SK-N-SH (cell line): Measurements from ENCODE around the gene SOX18. TPM values are rescaled to one million over a fixed set of nuclear protein-coding genes. Genes with fewer than 3 reads are reported as not detected.

Experiments
- CTCF ChIA-PET: fragments of 300-600, 350-600 bp; formaldehyde crosslinking; extraction: SDS; loops from one replicate; lab custom pipeline; 2021; lab: Yijun Ruan, JAX
- POLR2A ChIA-PET: fragments of 350-600 bp; sonication (Branson Sonifier 250); formaldehyde crosslinking; extraction: SDS; loops from one replicate; lab custom pipeline; 2020; ENCODE audit warnings: antibody characterized with exemption, inconsistent platforms; lab: Yijun Ruan, JAX
- DNase-seq: peaks from one replicate; pipeline ENCODE4 v3.0.0; 2012
- H2AFZ ChIP-seq: fragments of 200-600 bp; sonication (generic); 2 replicates; pipeline ENCODE4 v1.8.1; 2016; ENCODE audit warnings: antibody characterized with exemption, mild to moderate bottlenecking, low read depth
- H3F3A ChIP-seq: fragments of 200-600 bp; sonication (generic); replicated peaks from 2 replicates; pipeline ENCODE3; 2016; ENCODE audit warnings: antibody characterized with exemption, mild to moderate bottlenecking; ENCODE audit not compliant: insufficient read depth
- H3K27ac ChIP-seq, 2 experiments: fragments of 200-500 bp in 1 of 2; fragments of 200-600 bp in 1 of 2; sonication (Bioruptor generic) in 1 of 2; sonication (generic), shearing (Covaris generic) in 1 of 2; 2 replicates each; pipeline versions ENCODE4 v1.5.1 to v1.6.1; 2014 to 2016; ENCODE audit warnings: low read depth in 2 of 2, inconsistent platforms in 1 of 2, low read length in 1 of 2, mild to moderate bottlenecking in 1 of 2, mixed read lengths in 1 of 2
- H3K27me3 ChIP-seq: fragments of 200-600 bp; sonication (generic), shearing (Covaris generic); 2 replicates; pipeline ENCODE4 v1.6.1; 2016; ENCODE audit warnings: mixed run types; ENCODE audit not compliant: insufficient read depth
- H3K36me3 ChIP-seq, 2 experiments: fragments of 200-500 bp in 1 of 2; fragments of 200-600 bp in 1 of 2; sonication (Bioruptor generic) in 1 of 2; sonication (generic) in 1 of 2; replicated peaks in 1 of 2; 2 replicates each; pipeline versions ENCODE3 to v1.5.1; 2014 to 2016; ENCODE audit warnings: low read length in 1 of 2, mild to moderate bottlenecking in 1 of 2; ENCODE audit not compliant: insufficient read depth in 2 of 2, control insufficient read depth in 1 of 2
- H3K4me1 ChIP-seq, 2 experiments: fragments of 200-500 bp in 1 of 2; fragments of 200-600 bp in 1 of 2; sonication (Bioruptor generic) in 1 of 2; sonication (generic), shearing (Covaris generic) in 1 of 2; 2 replicates each; pipeline versions ENCODE4 v1.5.1 to v1.6.1; 2014 to 2016; ENCODE audit warnings: low read depth in 1 of 2, low read length in 1 of 2, mixed run types in 1 of 2; ENCODE audit not compliant: insufficient read depth in 2 of 2, control insufficient read depth in 1 of 2
- H3K4me2 ChIP-seq: fragments of 200-600 bp; sonication (generic), shearing (Covaris generic); 2 replicates; pipeline ENCODE4 v1.6.1; 2017; ENCODE audit warnings: mixed run types
- H3K4me3 ChIP-seq, 2 experiments: fragments of 200-500 bp in 1 of 2; fragments of 200-600 bp in 1 of 2; sonication (Bioruptor generic) in 1 of 2; sonication (generic), shearing (Covaris generic) in 1 of 2; 2 replicates each; pipeline versions ENCODE4 v1.5.1 to v1.8.1; 2014 to 2016; ENCODE audit warnings: low read depth in 2 of 2, inconsistent platforms in 1 of 2, low read length in 1 of 2, mild to moderate bottlenecking in 1 of 2, mixed read lengths in 1 of 2, moderate library complexity in 1 of 2
- H3K79me2 ChIP-seq: fragments of 200-600 bp; sonication (generic); 2 replicates; pipeline ENCODE4 v1.8.1; 2017; ENCODE audit warnings: mild to moderate bottlenecking; ENCODE audit not compliant: insufficient read depth
- H3K9ac ChIP-seq: fragments of 200-600 bp; sonication (generic); 2 replicates; pipeline ENCODE4 v1.6.1; 2017; ENCODE audit warnings: mixed run types
- H3K9me2 ChIP-seq: fragments of 200-600 bp; sonication (generic); 2 replicates; pipeline ENCODE4 v1.6.1; 2017; ENCODE audit warnings: mixed run types
- H3K9me3 ChIP-seq: fragments of 200-600 bp; sonication (generic); 2 replicates; pipeline ENCODE4 v1.6.1; 2017; ENCODE audit warnings: mixed run types, mild to moderate bottlenecking, moderate library complexity
- H4K20me1 ChIP-seq: fragments of 200-600 bp; sonication (generic); 2 replicates; pipeline ENCODE4 v1.6.1; 2017; ENCODE audit warnings: mild to moderate bottlenecking, mixed run types; ENCODE audit not compliant: insufficient read depth
- EP300 ChIP-seq, 2 experiments: IDR thresholded peaks; 2 replicates each; pipeline versions ENCODE4 v1.4.0 to v1.6.1; 2012; ENCODE audit warnings: borderline replicate concordance in 1 of 2, low read depth in 1 of 2, low read length in 1 of 2
- EZH2phosphoT487 ChIP-seq: fragments of 200-600 bp; sonication (generic); IDR thresholded peaks from 2 replicates; pipeline ENCODE4 v1.6.1; 2017; ENCODE audit warnings: low read depth, mixed run types, mild to moderate bottlenecking, antibody characterized with exemption, moderate library complexity, borderline replicate concordance
- GABPA ChIP-seq: IDR thresholded peaks from 2 replicates; pipeline ENCODE4 v1.4.0; 2012; ENCODE audit warnings: low read depth, mild to moderate bottlenecking
- MAX ChIP-seq: IDR thresholded peaks from 2 replicates; pipeline ENCODE4 v1.4.0; 2012; ENCODE audit warnings: low read depth
- MEF2A ChIP-seq: IDR thresholded peaks from 2 replicates; pipeline ENCODE4 v1.4.0; 2012; ENCODE audit warnings: low read depth, borderline replicate concordance
- MXI1 ChIP-seq: IDR thresholded peaks from 2 replicates; pipeline ENCODE4 v1.6.1; 2012; ENCODE audit warnings: mild to moderate bottlenecking, low read depth, low read length, improper control_type of control experiment
- NFIC ChIP-seq: IDR thresholded peaks from 2 replicates; pipeline ENCODE4 v1.4.0; 2012; ENCODE audit warnings: borderline replicate concordance
- RAD21 ChIP-seq: IDR thresholded peaks from 2 replicates; pipeline ENCODE4 v1.6.1; 2012; ENCODE audit warnings: mild to moderate bottlenecking, low read length
- RCOR1 ChIP-seq: fragments of 150-350 bp; IDR thresholded peaks from 2 replicates; pipeline ENCODE4 v1.6.1; 2017; ENCODE audit warnings: antibody characterized with exemption, low read length
- RXRA ChIP-seq: IDR thresholded peaks from 2 replicates; pipeline ENCODE4 v1.4.0; 2012; ENCODE audit warnings: low read depth, mild to moderate bottlenecking, borderline replicate concordance
- SIN3A ChIP-seq: IDR thresholded peaks from 2 replicates; pipeline ENCODE4 v1.6.1; 2012; ENCODE audit warnings: low read depth, mild to moderate bottlenecking, low read length, moderate library complexity, borderline replicate concordance
- TAF1 ChIP-seq: IDR thresholded peaks from 2 replicates; pipeline ENCODE4 v1.6.1; 2012; ENCODE audit warnings: low read depth, mild to moderate bottlenecking, low read length, moderate library complexity, borderline replicate concordance
- TCF12 ChIP-seq: IDR thresholded peaks from 2 replicates; pipeline ENCODE4 v1.4.0; 2012
- whole genome bisulfite sequencing: methylation state at CpG from one replicate; pipeline ENCODE4 v1.1.6; 2017; ENCODE audit warnings: low lambda C conversion rate; 5-methylcytosine and 5-hydroxymethylcytosine counted together
- polyA plus RNA-seq, 3 experiments: library from polyadenylated mRNA; depleted of rRNA; stranded (reverse); fragments of >200 nt; gene quantifications; 2 replicates each; pipeline ENCODE4 v1.2.3, GENCODE V29; 2012

The SOX18 gene
- polyA plus RNA-seq, 1 of the 3 experiments (the other 2 are of a cell fraction): not detected

GRCh38 chr20:64006902-64007301, 42.5 kb downstream of the SOX18 start:
- Histone ChIP-seq H3K4me2 (no peak overlapping the region), H3K4me1 (no peaks in the 10 kb centered on the region), H3K9me3 (no peaks in the 10 kb centered on the region), H3K9me2 (no peaks in the 10 kb centered on the region), H3K27ac (no peak overlapping the region), H3K27me3 (no peaks in the 10 kb centered on the region), H3K36me3 (peaks cover 48 to 53% of the 10 kb centered on the region in 2 experiments), H4K20me1 (peaks cover 5% of the 10 kb centered on the region; the same call in 1 of the 2 replicates), H3K4me3 (no peak overlapping the region), H3K79me2 (peaks cover 25% of the 10 kb centered on the region; the same call in 1 of the 2 replicates), H3K9ac (no peak overlapping the region), H3F3A (no peaks in the 10 kb centered on the region), H2AFZ (no peak overlapping the region)
- DNase-seq: no peak
- WGBS: 100% methylated on average over 3 of the region's 3 CpGs
- ChIA-PET CTCF (interaction anchor here (1.0 to 1.7 kb wide), 3 partner anchors 32 to 51 kb away, joined by 3 to 9 read pairs (median 4); no protein-coding TSS in a partner anchor), POLR2A (no interaction called here)
- TF ChIP-seq MAX: no peak
- TF ChIP-seq GABPA: no peak
- no peak for TF ChIP-seq MXI1
- TF ChIP-seq MEF2A: no peak
- no peak for TF ChIP-seq RCOR1
- TF ChIP-seq TAF1: no peak
- TF ChIP-seq SIN3A: no peak

DNA sequence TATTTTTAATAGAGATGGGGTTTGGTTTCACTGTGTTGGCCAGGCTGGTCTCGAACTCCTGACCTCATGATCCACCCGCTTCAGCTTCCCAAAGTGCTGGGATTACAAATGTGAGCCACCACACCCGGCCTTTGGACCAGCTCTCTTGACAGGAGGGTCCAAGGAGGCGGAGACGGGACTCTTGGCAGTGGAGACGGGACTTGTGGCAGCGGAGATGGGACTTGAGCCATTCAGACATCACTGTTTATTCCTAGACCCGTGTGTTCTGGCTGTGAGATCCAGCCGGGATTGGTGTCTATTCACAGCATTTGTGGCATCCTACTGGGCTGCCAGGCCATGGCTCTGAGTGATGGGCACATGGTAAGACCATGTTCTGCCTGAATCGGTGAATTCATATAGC, 42.9 kb downstream of the SOX18 start:
- no peaks in the 10 kb centered on the region for H3K27me3 ChIP-seq
- H3K79me2 ChIP-seq: peaks cover 25% of the 10 kb centered on the region; the same call in 1 of the 2 replicates
- no peak overlapping the region for H3K4me2 ChIP-seq
- H3K9ac ChIP-seq: no peak overlapping the region
- 99% methylated on average over 8 of the region's 10 CpGs for WGBS
- H3K4me1 ChIP-seq: no peaks in the 10 kb centered on the region
- H3F3A ChIP-seq: no peaks in the 10 kb centered on the region
- no peak overlapping the region for H2AFZ ChIP-seq
- CTCF ChIA-PET: interaction anchor here (1.0 to 1.7 kb wide), 3 partner anchors 33 to 51 kb away, joined by 3 to 9 read pairs (median 4); no protein-coding TSS in a partner anchor
- POLR2A ChIA-PET: no interaction called here
- no peak for DNase-seq
- no peaks in the 10 kb centered on the region for H3K9me3 ChIP-seq
- no peak overlapping the region for H3K27ac ChIP-seq
- H3K9me2 ChIP-seq: no peaks in the 10 kb centered on the region
- no peak for TF ChIP-seq MEF2A
- no peak for TF ChIP-seq TAF1
- TF ChIP-seq RAD21: no peak
- no peak for TF ChIP-seq EZH2phosphoT487
- no peak for TF ChIP-seq TCF12
- TF ChIP-seq, all 33 proteins: peak for 0
- Histone ChIP-seq H3K4me3 (no peak overlapping the region), H3K36me3 (peaks cover 48 to 55% of the 10 kb centered on the region in 2 experiments), H4K20me1 (peaks cover 5% of the 10 kb centered on the region; the same call in 1 of the 2 replicates)

DNA sequence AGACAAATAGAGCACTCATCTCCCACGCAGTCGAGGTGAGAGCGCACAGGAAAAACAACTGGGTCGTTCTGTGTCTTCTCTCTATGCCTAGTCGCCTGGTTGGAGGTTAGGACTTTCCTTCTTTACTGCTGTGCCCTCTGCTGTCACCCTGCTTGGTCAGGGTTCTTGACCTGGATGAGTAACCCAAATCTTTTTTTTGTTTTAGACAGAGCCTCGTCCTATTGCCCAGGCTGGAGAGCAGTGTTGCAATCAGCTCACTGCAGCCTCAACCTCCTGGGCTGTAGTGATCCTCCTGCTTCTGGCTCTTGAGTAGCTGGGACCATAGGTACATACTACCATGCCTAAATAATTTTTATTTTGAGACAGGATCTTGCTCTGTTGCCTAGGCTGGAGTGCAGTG, 44.0 kb downstream of the SOX18 start:
- WGBS: 85% methylated on average over 6 of the region's 6 CpGs
- DNase-seq: no peak
- Histone ChIP-seq H4K20me1 (peaks cover 5% of the 10 kb centered on the region; the same call in 1 of the 2 replicates), H3K9me2 (no peaks in the 10 kb centered on the region), H3K4me2 (no peak overlapping the region), H3K9ac (no peak overlapping the region), H3K36me3 (peaks cover 41 to 53% of the 10 kb centered on the region in 2 experiments), H3F3A (no peaks in the 10 kb centered on the region), H3K27me3 (no peaks in the 10 kb centered on the region), H2AFZ (no peak overlapping the region), H3K27ac (no peak overlapping the region), H3K9me3 (no peaks in the 10 kb centered on the region), H3K79me2 (peaks cover 25% of the 10 kb centered on the region; the same call in 1 of the 2 replicates), H3K4me1 (no peaks in the 10 kb centered on the region), H3K4me3 (no peak overlapping the region)
- CTCF ChIA-PET: no interaction called here
- TF ChIP-seq NFIC (no peak), RXRA (no peak), EP300 (IDR thresholded peaks at IDR 0.05; ENCODE audit: borderline replicate concordance in 1 of 2, low read depth in 1 of 2, low read length in 1 of 2) (no peak)
- POLR2A ChIA-PET: no interaction called here
